ENCODE measurements around the gene TMEM179.
"Not testable (repeated sequence)": the region's sequence is repeated elsewhere in the genome, so short reads cannot be mapped to it uniquely, and the experiment has no call there.

Gene TMEM179

GRCh38 chr14:104580961-104581360 is 23.6 kb downstream of the TMEM179 start:
- POLR2A ChIA-PET = interaction anchor here (0.7 kb wide), 1 partner anchor 462 kb away, joined by 5 read pairs; no protein-coding TSS in a partner anchor
- CTCF ChIA-PET = interaction anchor here (2.0 kb wide), 1 partner anchor 20 kb away, joined by 5 read pairs; no protein-coding TSS in a partner anchor

GRCh38 chr14:104579939-104580338 is 24.6 kb downstream of the TMEM179 start:
- H3K27ac ChIP-seq (ENCODE audit: insufficient read depth in 1 of 2, low read depth in 1 of 2, low read length in 2 of 2, poor library complexity in 1 of 2, severe bottlenecking in 2 of 2); H3K4me1 ChIP-seq (ENCODE audit: control extremely low read depth in 1 of 4, control insufficient read depth in 4 of 4, insufficient read depth in 4 of 4, low read length in 3 of 4); DNase-seq; H3K36me3 ChIP-seq (ENCODE audit: control insufficient read depth in 4 of 4, insufficient read depth in 4 of 4, low read length in 3 of 4); POLR2A ChIA-PET; H3K4me3 ChIP-seq (ENCODE audit: control insufficient read depth in 1 of 7, extremely low read depth in 1 of 7, insufficient read depth in 4 of 7, low read depth in 2 of 7, low read length in 6 of 7); CTCF ChIA-PET; H3K9me3 ChIP-seq (ENCODE audit: control extremely low read depth in 1 of 5, control insufficient read depth in 4 of 5, insufficient read depth in 2 of 5, low read depth in 1 of 5, low read length in 4 of 5): not testable (repeated sequence)
- WGBS (ENCODE audit: insufficient coverage) = 90% methylated on average over 6 of the region's 6 CpGs
- peaks cover 0 to 29% (median 0%) of the 10 kb centered on the region in 5 experiments for H3K27me3 ChIP-seq (replicated peaks in 2 of 5; ENCODE audit: control insufficient read depth in 4 of 5, insufficient read depth in 5 of 5, low read length in 4 of 5)

More at GRCh38 chr14:104580961-104581360, 23.6 kb downstream of the TMEM179 start:
- Histone ChIP-seq H3K27me3 (replicated peaks in 2 of 5; ENCODE audit: control insufficient read depth in 4 of 5, insufficient read depth in 5 of 5, low read length in 4 of 5) (peaks cover 0 to 35% (median 0%) of the 10 kb centered on the region in 5 experiments), H3K36me3 (ENCODE audit: control insufficient read depth in 4 of 4, insufficient read depth in 4 of 4, low read length in 3 of 4) (no peaks in the 10 kb centered on the region), H3K9me3 (ENCODE audit: control extremely low read depth in 1 of 5, control insufficient read depth in 4 of 5, insufficient read depth in 2 of 5, low read depth in 1 of 5, low read length in 4 of 5) (no peaks in the 10 kb centered on the region), H3K4me3 (ENCODE audit: control insufficient read depth in 1 of 7, extremely low read depth in 1 of 7, insufficient read depth in 4 of 7, low read depth in 2 of 7, low read length in 6 of 7) (no peak overlapping the region), H3K4me1 (ENCODE audit: control extremely low read depth in 1 of 4, control insufficient read depth in 4 of 4, insufficient read depth in 4 of 4, low read length in 3 of 4) (no peaks in the 10 kb centered on the region), H3K27ac (ENCODE audit: insufficient read depth in 1 of 2, low read depth in 1 of 2, low read length in 2 of 2, poor library complexity in 1 of 2, severe bottlenecking in 2 of 2) (no peak overlapping the region)
- no peak for DNase-seq
- WGBS (ENCODE audit: insufficient coverage) = 82% methylated on average over 9 of the region's 9 CpGs

- H3K27ac ChIP-seq (ENCODE audit: insufficient read depth in 1 of 2, low read depth in 1 of 2, low read length in 2 of 2, poor library complexity in 1 of 2, severe bottlenecking in 2 of 2) = no peak within 1 kb of the TSS
- H3K4me1 ChIP-seq (ENCODE audit: control extremely low read depth in 1 of 4, control insufficient read depth in 4 of 4, insufficient read depth in 4 of 4, low read length in 3 of 4) = no peaks in the 10 kb centered on the region
- no peak within 1 kb of the TSS for H3K4me3 ChIP-seq (ENCODE audit: control insufficient read depth in 1 of 7, extremely low read depth in 1 of 7, insufficient read depth in 4 of 7, low read depth in 2 of 7, low read length in 6 of 7)
- H3K27me3 ChIP-seq (replicated peaks in 2 of 5; ENCODE audit: control insufficient read depth in 4 of 5, insufficient read depth in 5 of 5, low read length in 4 of 5) = peaks cover 0 to 28% (median 0%) of the 10 kb centered on the region in 5 experiments
- no peak for DNase-seq
- H3K36me3 ChIP-seq (ENCODE audit: control insufficient read depth in 4 of 4, insufficient read depth in 4 of 4, low read length in 3 of 4) = no peaks in the 10 kb centered on the region
- ChIA-PET POLR2A (no interaction called here), CTCF (no interaction called here)
- WGBS (ENCODE audit: insufficient coverage) = 91% methylated on average over 12 of the region's 17 CpGs
- no peaks in the 10 kb centered on the region for H3K9me3 ChIP-seq (ENCODE audit: control extremely low read depth in 1 of 5, control insufficient read depth in 4 of 5, insufficient read depth in 2 of 5, low read depth in 1 of 5, low read length in 4 of 5)
These were observed 25.1 kb downstream of the TMEM179 start, which contains the start of gene C14orf180 for GRCh38 chr14:104579507-104579906. TSS of gene C14orf180 (plus strand) at chr14:104579764. CDS start at chr14:104586431, 6,667 bp downstream.

- no peak for DNase-seq
- Histone ChIP-seq H3K27ac (ENCODE audit: insufficient read depth in 1 of 2, low read depth in 1 of 2, low read length in 2 of 2, poor library complexity in 1 of 2, severe bottlenecking in 2 of 2) (no peak overlapping the region), H3K36me3 (ENCODE audit: control insufficient read depth in 4 of 4, insufficient read depth in 4 of 4, low read length in 3 of 4) (no peaks in the 10 kb centered on the region), H3K27me3 (replicated peaks in 2 of 5; ENCODE audit: control insufficient read depth in 4 of 5, insufficient read depth in 5 of 5, low read length in 4 of 5) (peaks cover 0 to 23% (median 0%) of the 10 kb centered on the region in 5 experiments), H3K9me3 (ENCODE audit: control extremely low read depth in 1 of 5, control insufficient read depth in 4 of 5, insufficient read depth in 2 of 5, low read depth in 1 of 5, low read length in 4 of 5) (no peaks in the 10 kb centered on the region), H3K4me1 (ENCODE audit: control extremely low read depth in 1 of 4, control insufficient read depth in 4 of 4, insufficient read depth in 4 of 4, low read length in 3 of 4) (no peaks in the 10 kb centered on the region), H3K4me3 (ENCODE audit: control insufficient read depth in 1 of 7, extremely low read depth in 1 of 7, insufficient read depth in 4 of 7, low read depth in 2 of 7, low read length in 6 of 7) (no peak overlapping the region)
- POLR2A ChIA-PET = no interaction called here
- CTCF ChIA-PET = no interaction called here
- WGBS (ENCODE audit: insufficient coverage) = 84% methylated on average over 10 of the region's 11 CpGs
These were observed 26.3 kb downstream of the TMEM179 start for GRCh38 chr14:104578321-104578720.

GRCh38 chr14:104577847-104578301 is 26.7 kb downstream of the TMEM179 start:
- ChIA-PET POLR2A (no interaction called here), CTCF (no interaction called here)
- Histone ChIP-seq H3K36me3 (ENCODE audit: control insufficient read depth in 4 of 4, insufficient read depth in 4 of 4, low read length in 3 of 4) (no peaks in the 10 kb centered on the region), H3K4me3 (ENCODE audit: control insufficient read depth in 1 of 7, extremely low read depth in 1 of 7, insufficient read depth in 4 of 7, low read depth in 2 of 7, low read length in 6 of 7) (no peak overlapping the region), H3K27ac (ENCODE audit: insufficient read depth in 1 of 2, low read depth in 1 of 2, low read length in 2 of 2, poor library complexity in 1 of 2, severe bottlenecking in 2 of 2) (no peak overlapping the region), H3K4me1 (ENCODE audit: control extremely low read depth in 1 of 4, control insufficient read depth in 4 of 4, insufficient read depth in 4 of 4, low read length in 3 of 4) (no peaks in the 10 kb centered on the region), H3K9me3 (ENCODE audit: control extremely low read depth in 1 of 5, control insufficient read depth in 4 of 5, insufficient read depth in 2 of 5, low read depth in 1 of 5, low read length in 4 of 5) (no peaks in the 10 kb centered on the region), H3K27me3 (replicated peaks in 2 of 5; ENCODE audit: control insufficient read depth in 4 of 5, insufficient read depth in 5 of 5, low read length in 4 of 5) (peaks cover 0 to 19% (median 0%) of the 10 kb centered on the region in 5 experiments)
- WGBS (ENCODE audit: insufficient coverage) = 67% methylated on average over 19 of the region's 19 CpGs
- no peak for DNase-seq

GRCh38 chr14:104577426-104577825 is 27.1 kb downstream of the TMEM179 start:
- ChIA-PET CTCF (interaction anchor here (1.3 kb wide), 1 partner anchor 13 kb away, joined by 5 read pairs; no protein-coding TSS in a partner anchor), POLR2A (no interaction called here)
- H3K27me3 ChIP-seq (replicated peaks in 2 of 5; ENCODE audit: control insufficient read depth in 4 of 5, insufficient read depth in 5 of 5, low read length in 4 of 5) = peaks cover 0 to 19% (median 0%) of the 10 kb centered on the region in 5 experiments
- WGBS (ENCODE audit: insufficient coverage) = 93% methylated on average over 12 of the region's 12 CpGs
- no peak overlapping the region for H3K27ac ChIP-seq (ENCODE audit: insufficient read depth in 1 of 2, low read depth in 1 of 2, low read length in 2 of 2, poor library complexity in 1 of 2, severe bottlenecking in 2 of 2)
- DNase-seq = no peak
- no peak overlapping the region for H3K4me3 ChIP-seq (ENCODE audit: control insufficient read depth in 1 of 7, extremely low read depth in 1 of 7, insufficient read depth in 4 of 7, low read depth in 2 of 7, low read length in 6 of 7)
- no peaks in the 10 kb centered on the region for H3K9me3 ChIP-seq (ENCODE audit: control extremely low read depth in 1 of 5, control insufficient read depth in 4 of 5, insufficient read depth in 2 of 5, low read depth in 1 of 5, low read length in 4 of 5)
- H3K4me1 ChIP-seq (ENCODE audit: control extremely low read depth in 1 of 4, control insufficient read depth in 4 of 4, insufficient read depth in 4 of 4, low read length in 3 of 4) = no peaks in the 10 kb centered on the region
- no peaks in the 10 kb centered on the region for H3K36me3 ChIP-seq (ENCODE audit: control insufficient read depth in 4 of 4, insufficient read depth in 4 of 4, low read length in 3 of 4)

- H3K27ac ChIP-seq (ENCODE audit: insufficient read depth in 1 of 2, low read depth in 1 of 2, low read length in 2 of 2, poor library complexity in 1 of 2, severe bottlenecking in 2 of 2) = no peak overlapping the region
- H3K4me1 ChIP-seq (ENCODE audit: control extremely low read depth in 1 of 4, control insufficient read depth in 4 of 4, insufficient read depth in 4 of 4, low read length in 3 of 4) = no peaks in the 10 kb centered on the region
- no peaks in the 10 kb centered on the region for H3K9me3 ChIP-seq (ENCODE audit: control extremely low read depth in 1 of 5, control insufficient read depth in 4 of 5, insufficient read depth in 2 of 5, low read depth in 1 of 5, low read length in 4 of 5)
- H3K36me3 ChIP-seq (ENCODE audit: control insufficient read depth in 4 of 4, insufficient read depth in 4 of 4, low read length in 3 of 4) = no peaks in the 10 kb centered on the region
- POLR2A ChIA-PET = no interaction called here
- H3K4me3 ChIP-seq (ENCODE audit: control insufficient read depth in 1 of 7, extremely low read depth in 1 of 7, insufficient read depth in 4 of 7, low read depth in 2 of 7, low read length in 6 of 7) = no peak overlapping the region
- CTCF ChIA-PET = interaction anchor here (0.6 to 1.3 kb wide), 3 partner anchors 10 to 18 kb away, joined by 3 to 5 read pairs (median 3); no protein-coding TSS in a partner anchor
- peaks cover 0 to 19% (median 0%) of the 10 kb centered on the region in 5 experiments for H3K27me3 ChIP-seq (replicated peaks in 2 of 5; ENCODE audit: control insufficient read depth in 4 of 5, insufficient read depth in 5 of 5, low read length in 4 of 5)
- DNase-seq = no peak
- WGBS (ENCODE audit: insufficient coverage) = 98% methylated on average over 5 of the region's 9 CpGs
These were observed 27.6 kb downstream of the TMEM179 start for GRCh38 chr14:104576970-104577332.
